ENCODE data around the gene NAALAD2.
"Not testable (repeated sequence)": the region's sequence is repeated elsewhere in the genome, so short reads cannot be mapped to it uniquely, and the experiment has no call there.

The NAALAD2 gene

DNA sequence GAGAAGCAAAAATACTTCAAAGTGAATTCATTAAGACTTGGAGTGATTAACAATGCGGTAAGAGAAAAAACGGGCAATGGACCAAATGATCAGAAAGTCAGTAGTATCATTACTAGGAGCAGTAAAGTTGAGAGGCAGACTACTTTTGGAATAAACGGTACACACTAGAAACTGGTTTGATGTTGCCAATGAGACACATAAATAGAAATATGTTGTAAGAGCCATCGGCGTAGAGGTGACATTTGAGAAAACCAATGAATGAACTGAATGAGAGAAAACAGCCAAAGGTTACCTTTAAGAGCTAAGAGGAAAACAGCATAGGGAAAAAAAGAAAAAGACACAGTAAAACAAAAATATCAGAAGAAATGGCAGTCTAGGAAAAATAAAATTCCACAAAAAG is 82.1 kb downstream of the NAALAD2 start:
- Mint-ChIP-seq H3K9me3 (ENCODE audit: low read depth) (no peaks in the 10 kb centered on the region), H3K27ac (peak overlapping the region; percentile 67), H3K27me3 (no peaks in the 10 kb centered on the region), H3K4me3 (peak overlapping the region; percentile 63), H3K36me3 (peaks cover 18% of the 10 kb centered on the region), H3K4me1 (ENCODE audit: low read depth) (peaks cover 69% of the 10 kb centered on the region)

DNA sequence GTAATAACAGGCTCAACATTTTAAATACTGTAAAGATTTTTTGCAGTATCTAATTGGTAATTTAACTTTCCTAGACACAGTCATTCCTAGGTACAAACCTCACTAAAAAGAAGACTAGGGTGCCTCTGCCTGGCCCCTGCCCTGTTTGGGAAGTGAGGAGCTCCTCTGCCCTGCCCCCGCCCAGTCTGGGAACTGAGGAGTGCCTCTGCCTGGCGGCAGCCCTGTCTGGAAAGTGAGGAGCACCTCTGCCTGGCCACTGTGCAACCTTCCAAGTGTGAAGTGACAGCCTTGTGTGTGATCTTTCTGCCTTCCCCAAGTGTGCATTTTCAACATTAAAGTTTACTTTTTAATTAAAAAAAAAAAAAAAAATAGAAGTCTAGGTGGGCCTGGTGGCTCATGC is 84.1 kb downstream of the NAALAD2 start:
- H3K36me3 Mint-ChIP-seq, result peaks cover 21% of the 10 kb centered on the region
- H3K9me3 Mint-ChIP-seq (ENCODE audit: low read depth), result no peaks in the 10 kb centered on the region
- H3K4me3 Mint-ChIP-seq, result peak overlapping the region; percentile 40
- no peak overlapping the region for H3K27ac Mint-ChIP-seq
- H3K27me3 Mint-ChIP-seq, result no peaks in the 10 kb centered on the region
- peaks cover 67% of the 10 kb centered on the region for H3K4me1 Mint-ChIP-seq (ENCODE audit: low read depth)

DNA sequence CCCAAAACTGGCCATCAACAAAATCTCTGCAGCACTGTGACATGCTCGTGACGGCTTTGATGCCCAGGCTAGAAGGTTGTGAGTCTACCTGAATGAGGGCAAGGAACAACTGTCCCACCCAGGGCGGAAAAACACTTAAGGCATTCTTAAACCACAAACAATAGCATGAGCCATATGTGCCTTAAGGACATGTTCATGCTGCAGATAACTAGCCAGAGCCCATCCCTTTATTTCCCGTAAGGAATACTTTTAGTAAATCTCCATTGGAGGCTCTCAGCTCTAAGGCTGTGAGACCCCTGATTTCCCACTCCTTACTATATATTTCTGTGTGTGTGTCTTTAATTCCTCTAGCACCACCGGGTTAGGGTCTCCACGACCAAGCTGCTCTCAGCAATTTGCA is 85.0 kb downstream of the NAALAD2 start:
- peak overlapping the region; percentile 99 for H3K4me3 Mint-ChIP-seq

DNA sequence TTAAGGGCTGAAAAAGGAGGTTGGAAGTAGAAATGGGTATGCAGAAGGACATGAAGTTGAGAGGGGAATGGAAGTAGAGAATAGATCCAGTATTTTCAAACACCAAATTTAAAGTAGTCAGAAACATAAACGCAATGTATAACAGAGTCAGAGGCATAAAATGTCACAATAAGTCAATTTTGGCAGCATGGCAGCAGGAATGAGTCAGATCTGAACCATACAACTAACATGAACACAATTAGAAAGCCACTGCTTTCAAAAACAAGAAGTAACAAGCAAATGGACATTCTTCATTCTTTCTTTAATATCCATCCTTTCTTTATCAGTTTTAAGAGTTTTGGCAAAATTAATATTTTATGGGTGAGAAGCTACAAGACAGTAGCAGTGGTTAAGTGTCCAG is 85.9 kb downstream of the NAALAD2 start:
- peaks cover 63% of the 10 kb centered on the region for H3K4me1 Mint-ChIP-seq (ENCODE audit: low read depth)

More for the DNA sequence above, 85.0 kb downstream of the NAALAD2 start:
- peaks cover 21% of the 10 kb centered on the region for H3K36me3 Mint-ChIP-seq
- peaks cover 68% of the 10 kb centered on the region for H3K4me1 Mint-ChIP-seq (ENCODE audit: low read depth)
- H3K27ac Mint-ChIP-seq, result peak overlapping the region; percentile 55
- no peaks in the 10 kb centered on the region for H3K27me3 Mint-ChIP-seq
- no peaks in the 10 kb centered on the region for H3K9me3 Mint-ChIP-seq (ENCODE audit: low read depth)

DNA sequence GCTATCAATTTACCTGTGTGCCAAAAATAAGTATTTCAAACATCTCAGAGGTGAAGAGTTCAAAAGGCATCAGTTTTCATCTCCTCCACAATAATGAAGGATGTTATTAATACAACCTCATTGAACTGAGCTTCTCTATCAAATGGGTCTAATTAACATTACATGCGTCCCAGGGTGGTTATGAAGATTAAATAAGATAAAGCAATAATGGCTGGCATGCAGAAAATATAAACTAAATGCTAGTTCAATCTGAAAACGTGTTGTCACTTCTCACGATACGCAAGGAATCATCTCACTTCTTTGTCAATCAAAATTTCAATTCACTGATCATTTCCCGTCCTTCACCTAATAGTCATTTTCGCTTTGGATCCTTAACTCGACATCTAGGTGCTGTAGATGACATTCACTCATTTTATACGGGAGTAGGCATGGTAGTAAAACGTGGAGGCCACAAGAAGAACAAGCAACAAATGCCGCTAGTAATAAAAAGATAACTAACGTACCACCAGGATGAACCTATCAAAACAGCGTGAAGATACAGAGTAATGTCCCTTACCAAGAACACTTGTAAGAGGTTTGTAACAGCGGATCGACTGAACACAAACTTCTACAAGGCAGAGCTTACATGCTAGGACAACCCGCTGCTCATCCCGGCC is 87.5 kb downstream of the NAALAD2 start:
- Mint-ChIP-seq H3K36me3 (peaks cover 16% of the 10 kb centered on the region), H3K4me3 (peak overlapping the region; percentile 99), H3K27ac (peak overlapping the region; percentile 95), H3K4me1 (ENCODE audit: low read depth) (peaks cover 53% of the 10 kb centered on the region), H3K27me3 (no peaks in the 10 kb centered on the region), H3K9me3 (ENCODE audit: low read depth) (no peaks in the 10 kb centered on the region)

More for the DNA sequence above, 85.9 kb downstream of the NAALAD2 start:
- no peaks in the 10 kb centered on the region for H3K9me3 Mint-ChIP-seq (ENCODE audit: low read depth)
- H3K27me3 Mint-ChIP-seq, result no peaks in the 10 kb centered on the region
- H3K27ac Mint-ChIP-seq, result peak overlapping the region; percentile 55
- H3K4me3 Mint-ChIP-seq, result peak overlapping the region; percentile 99
- peaks cover 21% of the 10 kb centered on the region for H3K36me3 Mint-ChIP-seq

DNA sequence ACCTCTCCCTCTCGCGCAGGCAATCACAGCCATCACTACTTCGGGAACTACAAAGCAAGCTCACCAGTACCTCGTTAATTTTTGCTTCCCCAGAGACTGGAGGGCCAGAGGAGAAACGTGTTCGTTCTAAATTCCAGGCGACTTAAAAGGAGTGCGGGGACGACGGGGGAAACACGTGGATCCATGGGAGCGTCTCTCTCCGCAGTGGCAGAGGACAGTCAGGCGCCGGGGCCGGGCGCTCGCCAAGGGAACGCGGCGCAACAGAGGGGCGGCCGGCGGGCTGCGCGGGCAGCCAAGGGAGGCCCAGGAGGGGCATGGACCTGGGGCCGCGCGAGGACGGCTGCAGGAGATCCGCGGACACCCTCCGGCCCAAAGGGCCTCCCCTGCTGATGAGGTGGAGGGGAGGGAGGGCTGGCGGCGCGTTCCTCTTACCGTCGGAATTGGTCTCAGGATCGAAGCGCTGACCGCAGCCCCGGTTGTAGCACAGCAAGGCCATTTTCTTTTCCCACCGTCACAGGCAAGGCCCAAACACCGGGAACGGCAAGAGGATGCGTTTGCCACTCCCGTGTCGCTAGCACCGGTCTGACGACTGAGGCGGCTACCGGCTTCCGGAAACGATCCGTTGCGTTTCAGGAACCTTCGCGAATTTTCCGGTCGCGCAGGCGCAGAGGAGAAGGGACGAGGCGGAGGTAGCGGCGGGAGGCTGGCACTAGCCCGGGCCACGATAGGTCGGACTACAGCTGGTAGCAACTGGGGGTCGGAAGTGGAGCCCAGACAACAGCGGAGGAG is 88.2 kb downstream of the NAALAD2 start, which contains the start of gene CHORDC1:
CHORDC1 (minus strand) TSS at position 591 of the 789 bp plus-strand sequence; CDS start at position 496, 95 bp downstream.
- H3K36me3 Mint-ChIP-seq, result peaks cover 16% of the 10 kb centered on the region
- no peaks in the 10 kb centered on the region for H3K9me3 Mint-ChIP-seq (ENCODE audit: low read depth)
- H3K4me1 Mint-ChIP-seq (ENCODE audit: low read depth), result peaks cover 48% of the 10 kb centered on the region
- no peaks in the 10 kb centered on the region for H3K27me3 Mint-ChIP-seq
- peak within 1 kb of the TSS; percentile 95 for H3K27ac Mint-ChIP-seq
- peak within 1 kb of the TSS; percentile 99 for H3K4me3 Mint-ChIP-seq

DNA sequence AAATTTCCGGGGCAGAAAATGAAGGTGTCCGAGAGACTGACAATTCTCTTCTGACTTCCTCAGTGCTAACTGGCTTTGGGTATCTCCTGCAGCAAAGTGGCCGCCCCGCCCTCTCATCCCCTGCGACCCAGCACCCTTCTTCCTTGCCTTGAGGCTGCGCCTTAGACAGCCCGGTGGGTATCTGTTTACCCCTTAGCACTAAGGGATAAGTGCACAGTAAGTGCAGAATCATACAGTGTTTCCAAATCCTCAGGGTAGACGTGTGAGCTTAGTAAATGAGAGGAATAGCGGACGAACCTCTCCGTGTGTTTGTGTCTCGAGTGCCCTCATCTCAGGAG is 88.8 kb downstream of the NAALAD2 start:
- H3K9me3 Mint-ChIP-seq (ENCODE audit: low read depth), result no peaks in the 10 kb centered on the region
- H3K36me3 Mint-ChIP-seq, result peaks cover 16% of the 10 kb centered on the region
- H3K27me3 Mint-ChIP-seq, result no peaks in the 10 kb centered on the region
- H3K4me1 Mint-ChIP-seq (ENCODE audit: low read depth), result peaks cover 43% of the 10 kb centered on the region
- peak overlapping the region; percentile 99 for H3K4me3 Mint-ChIP-seq
- peak overlapping the region; percentile 93 for H3K27ac Mint-ChIP-seq

DNA sequence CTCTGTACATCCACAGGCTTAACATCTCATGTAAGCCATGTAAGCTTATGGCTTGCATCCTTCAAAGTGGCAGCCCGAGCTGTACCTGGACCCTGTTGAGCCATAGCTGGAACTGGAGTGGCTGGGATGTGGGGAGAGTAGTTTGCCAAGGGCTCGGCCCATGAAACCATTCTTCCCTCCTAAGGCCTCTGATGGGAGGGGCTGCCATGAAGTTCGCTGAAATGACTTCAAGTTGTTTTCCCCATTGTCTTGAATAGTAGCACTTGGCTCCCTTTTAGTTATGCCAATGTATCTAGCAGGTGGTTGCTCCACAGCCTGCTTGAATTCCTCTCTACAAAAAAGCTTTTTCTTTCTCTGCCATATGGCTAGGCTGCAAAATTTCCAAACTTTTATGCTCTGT is 93.6 kb downstream of the NAALAD2 start:
- Mint-ChIP-seq H3K27ac (no peak overlapping the region), H3K4me1 (ENCODE audit: low read depth) (peaks cover 9% of the 10 kb centered on the region), H3K9me3 (ENCODE audit: low read depth) (no peaks in the 10 kb centered on the region), H3K27me3 (peaks cover 5% of the 10 kb centered on the region), H3K4me3 (no peak overlapping the region), H3K36me3 (peaks cover 3% of the 10 kb centered on the region)

DNA sequence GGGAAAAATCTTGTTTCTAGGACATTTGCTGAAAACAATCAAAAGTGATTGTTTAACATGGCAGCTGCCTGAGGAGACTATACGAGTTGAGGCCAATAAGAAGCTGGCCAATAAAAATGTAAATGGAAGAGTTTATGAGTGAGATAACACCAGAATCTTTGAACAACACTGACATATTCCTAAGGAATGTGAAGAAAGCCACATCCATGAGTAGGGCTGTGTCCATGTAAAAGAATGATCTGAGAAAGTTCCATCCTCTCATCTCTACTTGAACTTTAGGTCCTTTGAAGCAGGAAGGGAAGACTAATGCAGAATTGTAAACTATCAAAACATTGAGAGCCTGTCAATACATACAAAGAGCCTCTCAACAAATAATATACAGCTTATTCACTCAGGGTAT is 95.3 kb downstream of the NAALAD2 start:
- Mint-ChIP-seq H3K27ac (no peak overlapping the region), H3K9me3 (ENCODE audit: low read depth) (no peaks in the 10 kb centered on the region), H3K36me3 (peaks cover 3% of the 10 kb centered on the region), H3K4me3 (no peak overlapping the region), H3K4me1 (ENCODE audit: low read depth) (no peaks in the 10 kb centered on the region), H3K27me3 (peaks cover 5% of the 10 kb centered on the region)

DNA sequence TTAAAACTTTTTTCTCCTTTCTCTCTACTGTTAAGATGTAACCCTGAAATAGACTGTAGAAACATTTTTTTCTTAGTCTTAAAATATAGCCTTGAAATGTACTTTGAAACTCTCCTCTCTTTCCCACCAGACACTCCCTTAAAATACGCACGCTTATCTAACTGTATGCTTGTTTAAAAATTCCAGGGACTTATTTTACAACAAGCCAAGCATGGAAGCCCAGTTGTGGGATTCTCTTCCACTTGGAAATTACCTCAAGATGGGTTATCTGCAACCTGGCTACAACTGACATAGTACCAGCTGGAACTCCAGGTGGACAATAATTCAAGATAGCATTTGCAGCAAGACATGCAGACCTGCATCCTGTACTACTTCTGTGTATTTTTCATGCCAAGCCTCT is 100.5 kb downstream of the NAALAD2 start:
- no peaks in the 10 kb centered on the region for H3K9me3 Mint-ChIP-seq (ENCODE audit: low read depth)
- H3K4me1 Mint-ChIP-seq (ENCODE audit: low read depth), result no peaks in the 10 kb centered on the region
- H3K27me3 Mint-ChIP-seq, result peaks cover 5% of the 10 kb centered on the region
- no peak overlapping the region for H3K4me3 Mint-ChIP-seq
- no peaks in the 10 kb centered on the region for H3K36me3 Mint-ChIP-seq
- H3K27ac Mint-ChIP-seq, result no peak overlapping the region

DNA sequence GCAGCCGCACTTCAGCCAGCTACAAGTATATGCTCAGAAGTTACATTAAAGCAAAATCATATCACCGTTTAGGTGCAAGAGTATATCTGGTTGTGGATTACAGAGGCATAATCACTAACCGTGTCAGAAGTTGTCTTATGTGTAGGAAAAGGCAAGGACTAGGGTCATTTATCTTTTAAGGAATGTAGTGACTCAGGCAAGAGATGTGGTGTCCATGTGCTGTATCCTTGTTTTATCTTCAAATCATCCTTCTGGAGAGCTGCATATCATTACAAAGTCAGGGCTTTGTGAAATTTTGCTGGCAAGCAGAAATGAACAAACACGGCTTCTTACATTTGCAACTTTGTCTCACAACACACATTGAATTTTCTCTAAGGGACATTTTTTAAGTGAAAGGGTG is 101.1 kb downstream of the NAALAD2 start:
- Mint-ChIP-seq H3K27ac (no peak overlapping the region), H3K9me3 (ENCODE audit: low read depth) (no peaks in the 10 kb centered on the region), H3K36me3 (no peaks in the 10 kb centered on the region)

DNA sequence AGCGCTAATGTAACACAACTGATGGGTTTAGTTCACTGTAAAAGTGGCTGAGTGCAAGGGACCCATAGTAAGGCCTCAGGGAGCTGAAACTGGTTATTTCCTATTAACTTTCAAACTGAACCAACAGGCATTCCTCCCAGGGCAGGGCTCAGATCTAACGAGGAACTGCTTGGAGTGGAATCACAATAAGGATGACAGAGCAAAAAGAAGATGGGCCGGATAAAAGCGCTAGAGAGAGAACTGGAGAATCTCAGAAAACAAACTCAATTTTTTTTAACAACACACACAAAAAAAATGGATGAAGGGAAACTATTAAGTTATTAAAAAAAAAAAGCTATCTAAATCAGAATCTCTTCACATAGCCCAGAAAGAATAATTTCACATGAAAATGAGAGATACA is 102.5 kb downstream of the NAALAD2 start:
- Mint-ChIP-seq H3K4me3 (no peak overlapping the region), H3K4me1 (ENCODE audit: low read depth) (no peaks in the 10 kb centered on the region), H3K9me3 (ENCODE audit: low read depth) (no peaks in the 10 kb centered on the region), H3K36me3 (no peaks in the 10 kb centered on the region), H3K27ac (no peak overlapping the region), H3K27me3 (peaks cover 2% of the 10 kb centered on the region)

More for the DNA sequence above, 101.1 kb downstream of the NAALAD2 start:
- Mint-ChIP-seq H3K4me1 (ENCODE audit: low read depth) (no peaks in the 10 kb centered on the region), H3K4me3 (no peak overlapping the region), H3K27me3 (peaks cover 4% of the 10 kb centered on the region)

DNA sequence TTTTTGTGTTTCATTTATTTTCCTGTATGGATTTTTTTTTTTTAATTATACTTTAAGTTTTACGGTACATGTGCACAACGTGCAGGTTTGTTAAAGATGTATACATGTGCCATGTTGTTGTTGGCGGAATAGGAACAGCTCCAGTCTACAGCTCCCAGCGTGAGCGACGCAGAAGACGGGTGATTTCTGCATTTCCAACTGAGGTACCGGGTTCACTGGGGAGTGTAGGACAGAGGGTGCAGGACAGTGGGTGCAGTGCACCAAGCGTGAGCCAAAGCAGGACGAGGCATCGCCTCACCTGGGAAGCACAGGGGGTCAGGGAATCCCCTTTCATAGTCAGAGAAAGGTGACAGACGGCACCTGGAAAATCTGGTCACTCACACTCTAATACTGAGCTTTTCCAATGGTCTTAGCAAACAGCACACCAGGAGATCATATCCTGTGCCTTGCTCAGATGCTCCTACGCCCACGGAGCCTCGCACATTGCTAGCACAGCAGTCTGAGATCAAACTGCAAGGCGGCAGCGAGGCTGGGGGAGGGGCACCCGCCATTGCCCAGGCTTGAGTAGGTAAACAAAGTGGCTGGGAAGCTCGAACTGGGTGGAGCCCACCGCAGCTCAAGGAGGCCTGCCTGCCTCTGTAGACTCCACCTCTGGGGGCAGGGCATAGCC is 105.6 kb downstream of the NAALAD2 start:
- not testable (repeated sequence) for H3K27ac Mint-ChIP-seq; H3K36me3 Mint-ChIP-seq; H3K9me3 Mint-ChIP-seq (ENCODE audit: low read depth); H3K27me3 Mint-ChIP-seq; H3K4me3 Mint-ChIP-seq; H3K4me1 Mint-ChIP-seq (ENCODE audit: low read depth)

DNA sequence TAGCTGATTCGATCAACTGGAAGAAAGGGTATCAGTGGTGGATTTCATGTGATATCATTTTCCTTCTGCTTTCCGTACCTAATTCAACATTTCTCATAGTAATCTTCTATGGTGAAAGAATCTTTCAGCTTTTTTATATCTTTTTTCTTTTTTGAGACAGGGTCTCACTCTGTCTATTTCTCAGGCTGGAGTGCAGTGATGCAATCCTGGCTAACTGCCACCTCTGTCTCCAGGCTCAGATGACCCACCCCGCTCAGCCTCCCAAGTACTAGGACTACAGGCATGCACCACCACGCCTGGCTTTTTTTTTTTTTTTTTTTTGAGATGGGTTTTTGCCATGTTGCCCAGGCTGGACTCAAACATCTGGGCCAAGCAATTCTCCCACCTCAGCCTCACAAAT is 107.0 kb downstream of the NAALAD2 start:
- H3K4me3 Mint-ChIP-seq, result no peak overlapping the region
- no peak overlapping the region for H3K27ac Mint-ChIP-seq
- no peaks in the 10 kb centered on the region for H3K4me1 Mint-ChIP-seq (ENCODE audit: low read depth)
- H3K27me3 Mint-ChIP-seq, result peaks cover 5% of the 10 kb centered on the region
- H3K36me3 Mint-ChIP-seq, result no peaks in the 10 kb centered on the region
- no peaks in the 10 kb centered on the region for H3K9me3 Mint-ChIP-seq (ENCODE audit: low read depth)
